B cell (primary cell): ENCODE results near the gene HTR4.

Experiments
- CTCF ChIP-seq: fragments of 200-600 bp; IDR thresholded peaks from one replicate; pipeline ENCODE4 v1.8.0; 2022; ENCODE audit warnings: antibody characterized with exemption, mild to moderate bottlenecking
- EZH2 ChIP-seq: IDR thresholded peaks from 2 replicates; pipeline ENCODE4 v1.6.1; 2012; ENCODE audit warnings: borderline replicate concordance, low read depth, mild to moderate bottlenecking, moderate library complexity, low read length; ENCODE audit not compliant: insufficient read depth, poor library complexity, severe bottlenecking

- TF ChIP-seq EZH2 (no peak), CTCF (no peak)
Measured at GRCh38 chr5:148626081-148626613, 28.2 kb downstream of the HTR4 start.
